Body of pancreas (tissue), 4 donors: Measurements from ENCODE around the gene SERBP1. TPM values are rescaled to one million over a fixed set of nuclear protein-coding genes. Genes with fewer than 3 reads are reported as not detected.

Source experiments
- ATAC-seq: fragments of 150-250 bp; one replicate; pipeline ENCODE4 v1.9.1; 2016
- DNase-seq, 4 donors: peaks; one replicate each; pipeline ENCODE4 v3.0.0-alpha.2; 2019
- H3K27ac ChIP-seq, 4 donors: fragments of 200-600 bp; sonication (generic); 1 replicate in 3 of 4; 2 replicates in 1 of 4; pipeline versions ENCODE4 v1.5.1 to v1.6.1; 2016 to 2019; ENCODE audit warnings: mild to moderate bottlenecking in 1 of 4, mixed read lengths in 1 of 4, moderate library complexity in 1 of 4
- H3K27me3 ChIP-seq, 2 donors: fragments of 200-600 bp; sonication (generic); one replicate each; pipeline ENCODE4 v1.6.0; 2016; ENCODE audit warnings: mild to moderate bottlenecking in 1 of 2
- H3K36me3 ChIP-seq, 2 donors: fragments of 200-600 bp; sonication (generic); replicated peaks in 1 of 2; 2 replicates each; pipeline ENCODE4 v1.5.1; 2016; ENCODE audit warnings: low read depth in 2 of 2; ENCODE audit not compliant: insufficient read depth in 1 of 2
- H3K4me1 ChIP-seq: fragments of 200-600 bp; sonication (generic); one replicate; pipeline ENCODE4 v1.6.0; 2016
- H3K4me3 ChIP-seq, 2 donors: fragments of 200-600 bp; sonication (generic); 1 replicate in 1 of 2; 2 replicates in 1 of 2; pipeline ENCODE4 v1.5.1; 2016 to 2019
- H3K9me3 ChIP-seq, 3 donors: fragments of 200-600 bp; sonication (generic); 1 replicate in 2 of 3; 2 replicates in 1 of 3; pipeline ENCODE4 v1.5.1; 2016
- POLR2A ChIP-seq, 3 donors: fragments of 450-650 bp; IDR thresholded peaks; one replicate each; pipeline ENCODE4 v1.6.1; 2016; ENCODE audit warnings: antibody characterized with exemption in 3 of 3, mild to moderate bottlenecking in 2 of 3
- WGBS, 2 donors: methylation state at CpG; one replicate each; pipeline ENCODE4 v1.1.5; 2017; 5-methylcytosine and 5-hydroxymethylcytosine counted together
- intact Hi-C: fragments of 100-400 bp; cut with DNase I; formaldehyde crosslinking; loops from one replicate; pipeline ENCODE4 v1.15.1; 2023
- total RNA-seq, 2 donors: library from RNA; depleted of rRNA; stranded (reverse); fragments of >200 nt; gene quantifications; one replicate each; pipeline ENCODE4 v1.1.0, GENCODE V29; 2016
- TF ChIP-seq, protein P1 (sequence below), 7 experiments: fragments of 450-650 bp in 4 of 7; fragments of 200-600 bp in 3 of 7; sonication (generic) in 3 of 7; IDR thresholded peaks; one replicate each; pipeline ENCODE4 v1.5.1; 2016 to 2019; ENCODE audit warnings: antibody characterized with exemption in 7 of 7

The SERBP1 gene
- total RNA-seq, 2 donors from 2014 or later: 77.5 to 123 TPM

GRCh38 chr1:67464058-67464457 is 33.9 kb upstream of the SERBP1 start:
- Histone ChIP-seq H3K9me3 (no peaks in the 10 kb centered on the region), H3K27me3 (no peaks in the 10 kb centered on the region), H3K27ac (no peak overlapping the region), H3K36me3 (no peaks in the 10 kb centered on the region), H3K4me1 (no peaks in the 10 kb centered on the region), H3K4me3 (no peak overlapping the region)
- ATAC-seq (no peak), DNase-seq (no peak)
- intact Hi-C loops: no loop called here
- TF ChIP-seq, protein P1, sequence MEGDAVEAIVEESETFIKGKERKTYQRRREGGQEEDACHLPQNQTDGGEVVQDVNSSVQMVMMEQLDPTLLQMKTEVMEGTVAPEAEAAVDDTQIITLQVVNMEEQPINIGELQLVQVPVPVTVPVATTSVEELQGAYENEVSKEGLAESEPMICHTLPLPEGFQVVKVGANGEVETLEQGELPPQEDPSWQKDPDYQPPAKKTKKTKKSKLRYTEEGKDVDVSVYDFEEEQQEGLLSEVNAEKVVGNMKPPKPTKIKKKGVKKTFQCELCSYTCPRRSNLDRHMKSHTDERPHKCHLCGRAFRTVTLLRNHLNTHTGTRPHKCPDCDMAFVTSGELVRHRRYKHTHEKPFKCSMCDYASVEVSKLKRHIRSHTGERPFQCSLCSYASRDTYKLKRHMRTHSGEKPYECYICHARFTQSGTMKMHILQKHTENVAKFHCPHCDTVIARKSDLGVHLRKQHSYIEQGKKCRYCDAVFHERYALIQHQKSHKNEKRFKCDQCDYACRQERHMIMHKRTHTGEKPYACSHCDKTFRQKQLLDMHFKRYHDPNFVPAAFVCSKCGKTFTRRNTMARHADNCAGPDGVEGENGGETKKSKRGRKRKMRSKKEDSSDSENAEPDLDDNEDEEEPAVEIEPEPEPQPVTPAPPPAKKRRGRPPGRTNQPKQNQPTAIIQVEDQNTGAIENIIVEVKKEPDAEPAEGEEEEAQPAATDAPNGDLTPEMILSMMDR (IDR thresholded peaks at IDR 0.05): no peak
- TF ChIP-seq POLR2A (IDR thresholded peaks at IDR 0.05): no peak
- WGBS, 2 donors: 92 to 95% methylated on average over 2 of the region's 2 CpGs

- Histone ChIP-seq H3K4me3 (no peak overlapping the region), H3K36me3 (no peaks in the 10 kb centered on the region), H3K27me3 (no peaks in the 10 kb centered on the region), H3K9me3 (no peaks in the 10 kb centered on the region), H3K4me1 (no peaks in the 10 kb centered on the region), H3K27ac (no peak overlapping the region)
- DNase-seq: no peak
- no peak for TF ChIP-seq POLR2A (IDR thresholded peaks at IDR 0.05)
- TF ChIP-seq, protein P1 (IDR thresholded peaks at IDR 0.05): no peak
- intact Hi-C loops: no loop called here
- WGBS, 2 donors: 83 to 84% methylated on average over 7 of the region's 7 CpGs
- ATAC-seq: no peak
Observed at GRCh38 chr1:67463298-67463955, 33.2 kb upstream of the SERBP1 start.

DNA sequence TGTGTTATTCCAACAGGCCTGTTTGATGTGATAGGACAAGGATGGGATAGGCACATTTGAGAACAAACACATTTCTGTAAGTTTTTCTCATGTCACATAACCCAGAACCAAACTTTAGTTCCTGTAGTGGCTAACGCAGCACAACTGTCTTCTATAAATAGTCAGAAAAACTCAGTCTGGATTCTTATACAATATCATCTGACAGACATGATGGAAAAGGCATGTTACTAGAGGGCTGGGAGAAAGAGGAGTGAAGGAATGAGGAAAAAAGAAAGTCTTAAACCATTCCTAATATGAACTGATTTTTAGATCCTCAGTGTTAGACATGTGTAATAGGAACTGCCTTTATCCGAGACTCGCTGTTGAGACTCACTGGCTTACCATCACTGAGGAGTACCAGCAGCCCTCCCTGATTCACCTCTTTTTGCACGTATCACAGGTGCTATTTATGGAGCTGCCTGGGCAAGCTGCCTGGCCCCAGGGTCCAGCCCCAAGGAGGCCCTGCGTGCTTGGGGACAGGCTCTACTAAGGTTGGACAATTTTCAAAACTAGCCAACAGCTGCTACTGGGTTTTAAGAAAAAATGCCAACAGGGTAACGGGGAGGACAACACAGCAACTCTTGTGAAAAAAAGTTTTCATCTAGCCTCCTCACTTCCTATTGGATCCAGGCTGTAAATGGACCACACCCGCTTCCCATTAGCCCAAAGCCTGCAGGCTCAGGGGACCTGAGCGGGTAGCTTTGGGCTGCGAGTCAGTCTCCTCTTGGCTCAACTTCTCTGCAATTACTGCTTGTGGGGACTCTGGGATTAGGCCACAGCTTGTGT is 30.7 kb upstream of the SERBP1 start:
- 70 to 80% methylated on average over 8 to 9 of the region's 9 CpGs for WGBS, 2 donors
- H3K4me3 ChIP-seq: no peak overlapping the region
- no peaks in the 10 kb centered on the region for H3K27me3 ChIP-seq
- H3K27ac ChIP-seq: no peak overlapping the region
- H3K36me3 ChIP-seq: no peaks in the 10 kb centered on the region
- no peaks in the 10 kb centered on the region for H3K4me1 ChIP-seq
- intact Hi-C loops: no loop called here
- TF ChIP-seq, protein P1 (IDR thresholded peaks at IDR 0.05): no peak
- TF ChIP-seq POLR2A (IDR thresholded peaks at IDR 0.05): no peak
- DNase-seq (no peak), ATAC-seq (no peak)
- H3K9me3 ChIP-seq: no peaks in the 10 kb centered on the region

- WGBS, 2 donors: 92% methylated on average over 3 of the region's 3 CpGs
- TF ChIP-seq, protein P1 (IDR thresholded peaks at IDR 0.05): no peak
- no peak for TF ChIP-seq POLR2A (IDR thresholded peaks at IDR 0.05)
- H3K4me3 ChIP-seq: no peak overlapping the region
- H3K9me3 ChIP-seq: no peaks in the 10 kb centered on the region
- no peak overlapping the region for H3K27ac ChIP-seq
- no peak for ATAC-seq
- no peaks in the 10 kb centered on the region for H3K27me3 ChIP-seq
- DNase-seq: no peak
- no peaks in the 10 kb centered on the region for H3K36me3 ChIP-seq
- intact Hi-C loops: no loop called here
- no peaks in the 10 kb centered on the region for H3K4me1 ChIP-seq
Observed at GRCh38 chr1:67459068-67459467, 28.9 kb upstream of the SERBP1 start.
